BLaER1 (cell line): ENCODE results near the gene BCAS1.

ENCODE experiments used
- H3K27ac ChIP-seq: shearing (Covaris generic); formaldehyde crosslinking; 2 replicates; pipeline ENCODE4 v1.8.1; 2022
- H3K27me3 ChIP-seq: shearing (Covaris generic); formaldehyde crosslinking; 2 replicates; pipeline ENCODE4 v1.8.1; 2022
- H3K36me3 ChIP-seq: shearing (Covaris generic); formaldehyde crosslinking; 2 replicates; pipeline ENCODE4 v1.8.1; 2022
- H3K4me1 ChIP-seq: shearing (Covaris generic); formaldehyde crosslinking; 2 replicates; pipeline ENCODE4 v1.8.1; 2022
- H3K4me2 ChIP-seq: shearing (Covaris generic); formaldehyde crosslinking; 2 replicates; pipeline ENCODE4 v1.8.1; 2022
- H3K4me3 ChIP-seq: shearing (Covaris generic); formaldehyde crosslinking; 2 replicates; pipeline ENCODE4 v1.8.1; 2022
- H3K9ac ChIP-seq: shearing (Covaris generic); formaldehyde crosslinking; 2 replicates; pipeline ENCODE4 v1.8.1; 2022
- H3K9me3 ChIP-seq: shearing (Covaris generic); formaldehyde crosslinking; 2 replicates; pipeline ENCODE4 v1.8.1; 2022
- H4K20me1 ChIP-seq: shearing (Covaris generic); formaldehyde crosslinking; 2 replicates; pipeline ENCODE4 v1.8.1; 2022
- Cebpa-rat ChIP-seq: shearing (Covaris generic); IDR thresholded peaks from 2 replicates; pipeline ENCODE4 v1.8.1; 2022

Gene BCAS1

DNA sequence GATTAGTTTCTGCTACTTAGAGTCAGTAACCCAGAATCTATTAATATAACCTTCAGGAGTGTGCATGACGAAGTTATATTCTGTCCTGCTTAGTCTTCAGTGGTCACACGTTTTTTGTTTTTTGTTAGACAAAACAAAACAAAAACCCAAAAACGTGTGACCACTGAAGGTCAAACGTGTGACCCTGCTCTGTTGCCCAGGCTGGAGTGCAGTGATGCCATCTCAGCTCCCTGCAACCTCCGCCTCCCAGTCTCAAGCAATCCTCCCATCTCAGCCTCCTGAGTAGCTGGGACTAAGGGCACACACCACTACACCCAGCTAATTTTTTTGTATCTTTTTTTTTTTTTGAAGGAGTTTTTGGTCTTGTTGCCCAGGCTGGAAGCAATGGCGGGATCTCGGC is 142.4 kb downstream of the BCAS1 start:
- Histone ChIP-seq H3K27ac (peak overlapping the region; percentile 86), H3K27me3 (no peaks in the 10 kb centered on the region), H3K9ac (no peak overlapping the region), H3K4me3 (no peak overlapping the region), H3K4me2 (peak overlapping the region; percentile 81), H3K4me1 (peaks cover 80% of the 10 kb centered on the region), H4K20me1 (no peaks in the 10 kb centered on the region), H3K9me3 (0 out of 2 replicates have a peak, but pooled peaks cover 6% of the 10 kb centered on the region), H3K36me3 (no peaks in the 10 kb centered on the region)
- no peak for TF ChIP-seq Cebpa-rat

DNA sequence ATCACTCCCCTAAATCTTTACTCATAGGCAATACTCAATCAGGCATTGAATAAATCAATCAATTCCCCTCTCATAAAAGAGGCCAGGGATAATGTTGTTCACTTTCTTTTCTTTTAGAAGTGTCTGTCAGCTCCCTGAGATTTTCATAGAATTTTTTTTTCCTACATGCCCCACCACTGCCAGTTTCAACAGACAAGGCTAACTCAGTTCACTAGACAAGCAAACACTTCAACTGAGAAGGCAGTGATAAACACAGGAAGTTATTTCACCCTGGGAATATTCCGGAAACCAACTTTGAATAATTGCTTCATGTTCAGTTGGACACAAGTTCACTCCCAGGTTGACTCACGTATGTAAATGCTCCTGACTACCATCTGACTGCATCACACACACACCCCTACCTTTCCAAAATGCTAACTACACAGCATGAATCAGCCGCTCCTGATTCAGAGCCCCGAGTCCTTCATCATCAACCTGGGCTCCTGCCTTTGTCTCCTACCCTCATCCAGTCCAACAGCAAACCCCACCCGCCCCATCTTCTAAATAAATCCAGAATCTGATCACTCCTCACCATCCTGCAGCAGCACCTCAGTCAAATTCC is 143.9 kb downstream of the BCAS1 start:
- Histone ChIP-seq H3K27me3 (no peaks in the 10 kb centered on the region), H3K4me2 (peak overlapping the region; percentile 81), H3K9ac (peak overlapping the region; percentile 67), H3K4me3 (peak overlapping the region; percentile 44), H4K20me1 (no peaks in the 10 kb centered on the region), H3K27ac (peak overlapping the region; percentile 86), H3K4me1 (peaks cover 94% of the 10 kb centered on the region), H3K9me3 (0 out of 2 replicates have a peak, but pooled peaks cover 6% of the 10 kb centered on the region), H3K36me3 (no peaks in the 10 kb centered on the region)
- peak; percentile 93 for TF ChIP-seq Cebpa-rat

DNA sequence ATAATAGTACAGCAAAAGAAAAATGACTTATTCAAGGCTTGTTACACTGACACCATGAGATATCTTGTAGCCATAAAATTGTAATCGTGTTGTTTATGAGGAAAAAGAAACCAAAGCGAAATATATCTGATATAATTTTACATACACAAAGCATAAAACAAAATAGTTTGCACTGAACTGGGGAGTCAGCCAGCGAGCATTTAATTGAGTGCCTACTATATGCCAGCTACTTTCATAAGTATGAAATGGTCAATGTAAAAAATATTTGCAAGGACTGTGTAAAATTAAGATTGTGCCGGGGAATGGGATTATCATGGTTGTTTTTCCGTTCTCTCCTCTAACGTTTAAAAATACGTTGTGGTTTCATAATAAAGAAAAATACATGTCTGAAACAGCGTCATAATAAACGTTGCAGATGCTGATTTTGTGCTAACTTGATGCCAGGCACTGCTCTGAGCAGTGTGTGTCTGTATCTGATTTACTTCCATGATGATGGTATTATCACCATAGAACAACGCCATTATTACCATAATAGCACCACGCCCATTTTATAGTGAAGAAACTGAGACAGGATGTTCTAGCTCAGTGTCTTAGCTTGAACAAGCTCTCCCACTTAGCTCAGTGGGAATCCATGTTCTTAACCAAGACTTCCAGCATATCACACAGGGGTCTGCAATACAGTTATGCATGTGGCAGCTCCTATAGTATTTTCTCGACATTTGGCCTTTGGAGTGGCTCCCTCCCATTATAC is 144.6 kb downstream of the BCAS1 start:
- TF ChIP-seq Cebpa-rat, result no peak
- H3K27ac ChIP-seq, result peak overlapping the region; percentile 86
- H3K9ac ChIP-seq, result peak overlapping the region; percentile 67
- peaks cover 98% of the 10 kb centered on the region for H3K4me1 ChIP-seq
- no peaks in the 10 kb centered on the region for H3K36me3 ChIP-seq
- peak overlapping the region; percentile 81 for H3K4me2 ChIP-seq
- 0 out of 2 replicates have a peak, but pooled peaks cover 6% of the 10 kb centered on the region for H3K9me3 ChIP-seq
- H3K4me3 ChIP-seq, result peak overlapping the region; percentile 44
- no peaks in the 10 kb centered on the region for H3K27me3 ChIP-seq
- no peaks in the 10 kb centered on the region for H4K20me1 ChIP-seq

DNA sequence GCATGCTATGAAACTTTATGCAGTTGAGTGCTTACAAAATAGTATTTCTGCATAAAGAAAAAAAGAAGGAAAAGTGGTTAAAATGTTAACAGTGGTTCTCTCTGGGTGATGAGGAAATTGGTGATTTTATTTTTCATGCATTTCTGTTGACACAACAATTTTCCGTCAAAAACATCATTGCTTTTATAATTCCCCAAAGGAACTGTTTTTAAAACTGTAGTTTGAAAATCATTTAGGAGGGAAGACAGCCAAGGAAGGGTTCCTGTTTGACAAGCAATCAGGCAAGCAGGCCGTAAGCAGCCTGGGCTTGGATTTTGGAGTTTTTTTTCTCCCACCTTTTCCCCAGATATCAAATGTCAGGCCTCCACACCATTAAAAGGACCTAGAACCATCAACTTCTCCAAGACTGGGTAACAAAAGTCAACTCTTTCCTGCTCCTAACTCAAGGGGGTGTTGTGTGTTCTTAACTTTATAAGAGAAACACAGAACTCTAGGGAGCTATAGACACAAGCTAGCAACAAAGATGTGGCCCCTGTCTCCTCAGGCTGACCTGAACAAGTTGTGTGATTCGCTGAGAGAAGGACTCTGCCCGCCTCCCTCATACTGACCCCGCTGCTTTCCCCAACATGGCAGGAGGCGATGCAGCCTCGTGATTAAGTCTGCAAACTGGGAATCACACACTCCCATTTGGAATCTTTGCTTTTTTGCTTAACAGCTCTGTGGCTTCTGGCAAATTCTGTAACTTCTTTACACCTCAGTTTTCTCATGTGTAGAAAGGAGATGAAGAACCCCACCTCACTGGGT is 146.6 kb downstream of the BCAS1 start:
- Histone ChIP-seq H3K4me2 (peak overlapping the region; percentile 81), H3K27ac (peak overlapping the region; percentile 86), H3K36me3 (no peaks in the 10 kb centered on the region), H3K4me1 (peaks cover 80% of the 10 kb centered on the region), H3K9ac (no peak overlapping the region), H3K9me3 (0 out of 2 replicates have a peak, but pooled peaks cover 6% of the 10 kb centered on the region), H3K4me3 (no peak overlapping the region), H4K20me1 (no peaks in the 10 kb centered on the region), H3K27me3 (no peaks in the 10 kb centered on the region)
- TF ChIP-seq Cebpa-rat, result no peak

DNA sequence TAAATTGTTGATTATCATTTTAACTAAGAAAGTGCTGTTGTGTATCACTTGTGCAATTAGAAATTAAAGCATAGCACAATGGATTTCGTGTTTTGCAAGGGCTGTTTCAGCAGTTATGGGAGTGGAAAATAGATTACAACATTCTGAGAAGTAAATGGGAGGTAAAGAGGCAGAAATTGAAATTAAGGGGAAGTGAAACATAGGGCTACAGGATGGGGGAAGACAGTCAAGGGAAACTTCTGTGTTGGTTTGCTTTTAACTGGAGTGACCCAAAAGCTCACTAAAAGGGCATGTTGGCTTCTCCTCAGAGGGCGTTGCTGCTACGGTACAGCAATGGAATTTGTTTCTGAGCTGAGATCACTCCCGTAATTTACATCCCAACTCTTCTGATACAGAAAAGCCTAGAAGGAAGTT is 147.5 kb downstream of the BCAS1 start:
- Histone ChIP-seq H3K9ac (peak overlapping the region; percentile 42; the same call in 1 of the 2 replicates), H3K36me3 (no peaks in the 10 kb centered on the region), H3K4me1 (peaks cover 75% of the 10 kb centered on the region), H3K27ac (peak overlapping the region; percentile 86), H3K27me3 (no peaks in the 10 kb centered on the region), H3K4me3 (no peak overlapping the region), H4K20me1 (no peaks in the 10 kb centered on the region), H3K4me2 (peak overlapping the region; percentile 81), H3K9me3 (0 out of 2 replicates have a peak, but pooled peaks cover 6% of the 10 kb centered on the region)
- peak; percentile 27; the same call in 1 of the 2 replicates for TF ChIP-seq Cebpa-rat

DNA sequence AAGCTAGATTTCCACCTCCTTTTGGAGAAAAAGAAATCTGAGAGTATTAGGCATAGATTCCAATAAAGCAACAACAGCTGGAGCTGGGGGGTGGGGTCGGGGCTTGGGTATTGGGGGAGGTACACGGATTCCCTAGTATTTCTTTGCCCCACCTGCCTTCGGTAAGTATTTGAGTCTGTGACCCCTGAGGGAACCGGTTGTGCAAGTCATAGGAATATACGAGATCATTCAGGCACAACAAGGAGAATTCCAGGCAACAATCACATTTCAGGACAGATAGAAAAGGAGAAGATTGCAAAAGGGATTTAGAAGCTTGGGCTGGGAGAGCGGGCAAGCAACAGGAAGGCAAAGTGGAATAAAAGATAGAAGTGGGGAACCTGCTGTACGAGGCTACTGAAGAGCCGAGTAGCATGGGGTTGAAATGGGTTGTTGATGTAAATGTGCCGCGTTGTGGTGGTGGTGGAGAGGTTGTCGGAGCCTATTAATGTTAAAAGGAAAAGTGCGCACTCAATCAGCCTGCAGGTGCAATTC is 148.9 kb downstream of the BCAS1 start:
- H3K4me2 ChIP-seq, result peak overlapping the region; percentile 81

DNA sequence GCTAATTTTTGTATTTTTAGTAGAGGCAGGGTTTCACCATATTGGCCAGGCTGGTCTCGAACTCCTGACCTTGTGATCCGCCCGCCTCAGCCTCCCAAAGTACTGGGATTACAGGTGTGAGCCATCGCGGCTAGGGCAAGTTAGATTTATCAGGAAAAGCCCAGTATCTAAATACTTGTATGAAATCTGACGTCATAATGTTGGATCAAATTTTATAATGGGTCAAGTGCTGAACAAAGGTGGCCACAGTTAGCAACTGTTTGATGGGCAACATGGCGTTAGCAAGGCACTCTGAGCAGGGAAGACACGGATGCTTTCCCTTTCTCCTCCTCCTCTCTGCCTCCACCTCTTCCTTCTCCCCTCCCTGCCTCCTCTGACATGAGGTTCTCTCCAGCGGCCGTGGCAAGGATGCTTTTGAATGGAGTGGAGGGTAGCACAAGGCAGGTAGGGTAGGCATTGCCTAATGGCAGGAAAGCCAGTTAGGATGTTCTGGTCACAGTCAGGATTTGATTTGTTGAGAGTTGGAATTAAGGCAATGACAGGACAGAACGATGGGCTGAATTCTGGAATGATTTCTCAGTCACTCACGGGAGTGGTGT is 149.6 kb downstream of the BCAS1 start:
- Histone ChIP-seq H3K27ac (no peak overlapping the region), H3K36me3 (no peaks in the 10 kb centered on the region), H3K9me3 (0 out of 2 replicates have a peak, but pooled peaks cover 6% of the 10 kb centered on the region), H3K4me1 (peaks cover 72% of the 10 kb centered on the region), H3K27me3 (no peaks in the 10 kb centered on the region), H3K4me3 (no peak overlapping the region), H3K4me2 (no peak overlapping the region), H3K9ac (no peak overlapping the region), H4K20me1 (no peaks in the 10 kb centered on the region)
- TF ChIP-seq Cebpa-rat, result no peak

More for the DNA sequence above, 148.9 kb downstream of the BCAS1 start:
- peak overlapping the region; percentile 86 for H3K27ac ChIP-seq
- no peaks in the 10 kb centered on the region for H3K36me3 ChIP-seq
- 0 out of 2 replicates have a peak, but pooled peaks cover 6% of the 10 kb centered on the region for H3K9me3 ChIP-seq
- H3K27me3 ChIP-seq, result no peaks in the 10 kb centered on the region
- H4K20me1 ChIP-seq, result no peaks in the 10 kb centered on the region
- no peak overlapping the region for H3K4me3 ChIP-seq
- no peak overlapping the region for H3K9ac ChIP-seq
- peaks cover 75% of the 10 kb centered on the region for H3K4me1 ChIP-seq
- no peak for TF ChIP-seq Cebpa-rat

DNA sequence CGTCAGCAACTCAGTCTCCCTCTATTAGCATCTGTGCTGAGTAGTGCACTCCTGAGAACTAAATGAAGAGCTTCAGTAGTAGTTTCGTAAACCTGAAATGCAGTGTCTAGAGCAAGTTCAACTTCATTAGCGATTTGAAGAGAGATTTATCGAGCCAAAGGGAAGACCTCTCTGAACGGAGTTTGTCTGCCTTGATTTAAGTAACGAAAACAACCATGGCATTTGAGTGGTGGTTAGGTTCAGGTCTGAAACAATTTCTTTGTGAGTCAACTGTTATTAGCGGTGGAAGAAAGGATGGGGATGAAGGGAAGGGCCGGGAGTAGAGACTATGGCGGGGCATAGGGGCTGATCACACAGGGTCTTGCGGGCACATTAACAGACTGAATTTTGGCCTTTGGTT is 150.5 kb downstream of the BCAS1 start:
- H3K9ac ChIP-seq, result no peak overlapping the region
- H3K36me3 ChIP-seq, result no peaks in the 10 kb centered on the region
- no peak for TF ChIP-seq Cebpa-rat
- no peak overlapping the region for H3K4me2 ChIP-seq
- peaks cover 70% of the 10 kb centered on the region for H3K4me1 ChIP-seq
- no peaks in the 10 kb centered on the region for H3K27me3 ChIP-seq
- H3K27ac ChIP-seq, result no peak overlapping the region
- no peak overlapping the region for H3K4me3 ChIP-seq
- 0 out of 2 replicates have a peak, but pooled peaks cover 6% of the 10 kb centered on the region for H3K9me3 ChIP-seq
- no peaks in the 10 kb centered on the region for H4K20me1 ChIP-seq

DNA sequence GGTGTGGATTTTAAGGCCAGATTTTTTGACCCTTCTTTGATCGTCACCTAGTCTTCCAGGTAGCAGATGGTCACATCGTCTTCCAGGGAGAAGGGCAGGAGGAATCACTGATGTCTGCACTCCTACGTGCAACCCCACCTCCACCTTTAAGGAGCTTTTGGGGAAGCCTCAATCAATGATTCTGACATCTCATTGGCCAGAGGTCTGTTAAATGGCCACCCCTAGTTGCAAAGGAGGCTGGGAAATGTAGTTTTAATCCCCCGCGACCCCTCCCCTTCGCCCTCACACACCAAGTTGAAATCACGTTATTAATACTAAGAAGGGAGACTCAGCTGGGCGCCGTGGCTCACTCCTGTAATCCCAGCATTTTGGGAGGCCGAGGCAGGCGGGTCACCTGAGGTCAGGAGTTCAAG is 151.4 kb downstream of the BCAS1 start:
- peaks cover 70% of the 10 kb centered on the region for H3K4me1 ChIP-seq

More for the DNA sequence above, 151.4 kb downstream of the BCAS1 start:
- Histone ChIP-seq H3K4me3 (no peak overlapping the region), H3K27me3 (no peaks in the 10 kb centered on the region), H4K20me1 (no peaks in the 10 kb centered on the region), H3K36me3 (no peaks in the 10 kb centered on the region), H3K9me3 (0 out of 2 replicates have a peak, but pooled peaks cover 4% of the 10 kb centered on the region), H3K4me2 (no peak overlapping the region), H3K9ac (no peak overlapping the region), H3K27ac (no peak overlapping the region)
- TF ChIP-seq Cebpa-rat, result no peak
